Testis (tissue), 2 donors: ENCODE results near the gene GSKIP.
"Not testable (repeated sequence)": the region's sequence is repeated elsewhere in the genome, so short reads cannot be mapped to it uniquely, and the experiment has no call there.

ENCODE experiments used
- CTCF ChIP-seq, 3 experiments: fragments of 450-650 bp in 2 of 3; fragments of 200-600 bp in 1 of 3; sonication (generic) in 1 of 3; IDR thresholded peaks; one replicate each; pipeline ENCODE4 v1.5.1; 2016 to 2019; ENCODE audit warnings: antibody characterized with exemption in 3 of 3, mild to moderate bottlenecking in 2 of 3, moderate library complexity in 1 of 3
- POLR2A ChIP-seq: fragments of 450-650 bp; IDR thresholded peaks from one replicate; pipeline ENCODE4 v1.6.1; 2017; ENCODE audit warnings: antibody characterized with exemption, mild to moderate bottlenecking, moderate library complexity

DNA sequence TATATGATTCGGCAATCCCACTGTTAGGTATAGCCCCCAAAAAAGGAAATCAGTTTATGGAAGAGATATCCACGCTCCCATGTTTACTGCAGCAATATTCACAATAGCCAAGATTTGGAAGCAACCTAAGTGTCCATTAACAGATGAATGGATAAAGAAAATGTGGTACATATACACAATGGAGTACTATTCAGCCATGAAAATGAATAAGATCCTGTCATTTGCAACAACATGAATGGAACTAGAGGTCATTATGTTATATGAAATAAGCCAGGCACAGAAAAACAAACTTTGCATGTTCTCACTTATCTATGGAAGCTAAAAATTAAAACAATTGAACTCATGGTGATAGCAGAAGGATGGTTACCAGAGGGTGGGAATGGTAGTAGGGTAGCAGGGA is 15.4 kb upstream of the GSKIP start:
- not testable (repeated sequence) for TF ChIP-seq POLR2A; CTCF (IDR thresholded peaks at IDR 0.05)
